Esophagus muscularis mucosa (tissue), 4 donors: ENCODE results near the gene WSCD2.

Experiments used
- EP300 ChIP-seq: sonication (generic); formaldehyde crosslinking; IDR thresholded peaks from one replicate; pipeline ENCODE4 v1.6.1; 2017; ENCODE audit warnings: antibody characterized with exemption
- POLR2A ChIP-seq: fragments of 450-650 bp; IDR thresholded peaks from one replicate; pipeline ENCODE4 v1.6.1; 2017; ENCODE audit warnings: antibody characterized with exemption, moderate library complexity, mild to moderate bottlenecking, low read depth
- POLR2AphosphoS5 ChIP-seq, 2 donors: sonication (generic); formaldehyde crosslinking; IDR thresholded peaks; one replicate each; pipeline ENCODE4 v1.6.1; 2017; ENCODE audit warnings: antibody characterized with exemption in 2 of 2
- TF ChIP-seq, protein P1 (sequence below), 3 experiments: fragments of 200-600 bp in 2 of 3; fragments of 450-650 bp in 1 of 3; sonication (generic) in 2 of 3; IDR thresholded peaks; one replicate each; pipeline ENCODE4 v1.5.1; 2017 to 2019; ENCODE audit warnings: antibody characterized with exemption in 3 of 3, mild to moderate bottlenecking in 2 of 3, moderate library complexity in 1 of 3

DNA sequence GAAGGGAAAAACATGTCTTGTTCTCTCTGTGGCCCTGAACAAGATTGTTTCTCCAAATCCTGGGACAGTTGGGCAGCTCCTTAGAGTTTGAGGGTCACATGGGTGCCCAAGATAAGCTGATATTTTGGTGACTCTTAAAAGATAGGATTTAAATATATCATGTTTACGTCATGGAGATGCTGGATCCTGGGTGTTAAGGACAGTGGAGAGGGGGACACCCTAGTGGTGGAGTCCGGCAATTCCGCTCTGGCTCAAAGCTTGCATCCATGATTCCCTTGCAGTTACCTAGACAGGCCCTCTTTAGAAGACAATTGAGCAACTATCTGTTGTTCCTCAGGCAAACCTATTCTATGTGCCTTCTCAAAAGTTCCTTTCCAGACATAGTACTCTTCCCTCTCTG, 108.2 kb downstream of the WSCD2 start:
- TF ChIP-seq, protein P1, sequence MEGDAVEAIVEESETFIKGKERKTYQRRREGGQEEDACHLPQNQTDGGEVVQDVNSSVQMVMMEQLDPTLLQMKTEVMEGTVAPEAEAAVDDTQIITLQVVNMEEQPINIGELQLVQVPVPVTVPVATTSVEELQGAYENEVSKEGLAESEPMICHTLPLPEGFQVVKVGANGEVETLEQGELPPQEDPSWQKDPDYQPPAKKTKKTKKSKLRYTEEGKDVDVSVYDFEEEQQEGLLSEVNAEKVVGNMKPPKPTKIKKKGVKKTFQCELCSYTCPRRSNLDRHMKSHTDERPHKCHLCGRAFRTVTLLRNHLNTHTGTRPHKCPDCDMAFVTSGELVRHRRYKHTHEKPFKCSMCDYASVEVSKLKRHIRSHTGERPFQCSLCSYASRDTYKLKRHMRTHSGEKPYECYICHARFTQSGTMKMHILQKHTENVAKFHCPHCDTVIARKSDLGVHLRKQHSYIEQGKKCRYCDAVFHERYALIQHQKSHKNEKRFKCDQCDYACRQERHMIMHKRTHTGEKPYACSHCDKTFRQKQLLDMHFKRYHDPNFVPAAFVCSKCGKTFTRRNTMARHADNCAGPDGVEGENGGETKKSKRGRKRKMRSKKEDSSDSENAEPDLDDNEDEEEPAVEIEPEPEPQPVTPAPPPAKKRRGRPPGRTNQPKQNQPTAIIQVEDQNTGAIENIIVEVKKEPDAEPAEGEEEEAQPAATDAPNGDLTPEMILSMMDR (IDR thresholded peaks at IDR 0.05): peak; percentile 17 to 39 (median 23)
- TF ChIP-seq POLR2AphosphoS5 (IDR thresholded peaks at IDR 0.05): no peak
- no peak for TF ChIP-seq EP300
- no peak for TF ChIP-seq POLR2A
